Neural progenitor cell (in vitro differentiated cells): Measurements from ENCODE around the gene SMIM27.

ENCODE experiments used
- EZH2 ChIP-seq: fragments of 200-600 bp; sonication (generic); IDR thresholded peaks from 2 replicates; pipeline ENCODE4 v1.6.1; 2017; ENCODE audit warnings: antibody characterized with exemption, mild to moderate bottlenecking, moderate library complexity
- TF ChIP-seq, protein P1 (sequence below): fragments of 200-600 bp; sonication (generic); IDR thresholded peaks from 2 replicates; pipeline ENCODE4 v1.5.1; 2017; ENCODE audit warnings: antibody characterized with exemption, mild to moderate bottlenecking

GRCh38 chr9:32533816-32534215 is 18.3 kb upstream of the SMIM27 start:
- TF ChIP-seq, protein P1, sequence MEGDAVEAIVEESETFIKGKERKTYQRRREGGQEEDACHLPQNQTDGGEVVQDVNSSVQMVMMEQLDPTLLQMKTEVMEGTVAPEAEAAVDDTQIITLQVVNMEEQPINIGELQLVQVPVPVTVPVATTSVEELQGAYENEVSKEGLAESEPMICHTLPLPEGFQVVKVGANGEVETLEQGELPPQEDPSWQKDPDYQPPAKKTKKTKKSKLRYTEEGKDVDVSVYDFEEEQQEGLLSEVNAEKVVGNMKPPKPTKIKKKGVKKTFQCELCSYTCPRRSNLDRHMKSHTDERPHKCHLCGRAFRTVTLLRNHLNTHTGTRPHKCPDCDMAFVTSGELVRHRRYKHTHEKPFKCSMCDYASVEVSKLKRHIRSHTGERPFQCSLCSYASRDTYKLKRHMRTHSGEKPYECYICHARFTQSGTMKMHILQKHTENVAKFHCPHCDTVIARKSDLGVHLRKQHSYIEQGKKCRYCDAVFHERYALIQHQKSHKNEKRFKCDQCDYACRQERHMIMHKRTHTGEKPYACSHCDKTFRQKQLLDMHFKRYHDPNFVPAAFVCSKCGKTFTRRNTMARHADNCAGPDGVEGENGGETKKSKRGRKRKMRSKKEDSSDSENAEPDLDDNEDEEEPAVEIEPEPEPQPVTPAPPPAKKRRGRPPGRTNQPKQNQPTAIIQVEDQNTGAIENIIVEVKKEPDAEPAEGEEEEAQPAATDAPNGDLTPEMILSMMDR, result no peak
- no peak for TF ChIP-seq EZH2
